Measurements from ENCODE around the gene ARL16. TPM values are rescaled to one million over a fixed set of nuclear protein-coding genes. Genes with fewer than 3 reads are reported as not detected.

ARL16 gene
- polyA plus RNA-seq, 1 donor (not counting 4 experiments of a cell fraction or from before 2014, with no cell fraction given), result 48.7 TPM

DNA sequence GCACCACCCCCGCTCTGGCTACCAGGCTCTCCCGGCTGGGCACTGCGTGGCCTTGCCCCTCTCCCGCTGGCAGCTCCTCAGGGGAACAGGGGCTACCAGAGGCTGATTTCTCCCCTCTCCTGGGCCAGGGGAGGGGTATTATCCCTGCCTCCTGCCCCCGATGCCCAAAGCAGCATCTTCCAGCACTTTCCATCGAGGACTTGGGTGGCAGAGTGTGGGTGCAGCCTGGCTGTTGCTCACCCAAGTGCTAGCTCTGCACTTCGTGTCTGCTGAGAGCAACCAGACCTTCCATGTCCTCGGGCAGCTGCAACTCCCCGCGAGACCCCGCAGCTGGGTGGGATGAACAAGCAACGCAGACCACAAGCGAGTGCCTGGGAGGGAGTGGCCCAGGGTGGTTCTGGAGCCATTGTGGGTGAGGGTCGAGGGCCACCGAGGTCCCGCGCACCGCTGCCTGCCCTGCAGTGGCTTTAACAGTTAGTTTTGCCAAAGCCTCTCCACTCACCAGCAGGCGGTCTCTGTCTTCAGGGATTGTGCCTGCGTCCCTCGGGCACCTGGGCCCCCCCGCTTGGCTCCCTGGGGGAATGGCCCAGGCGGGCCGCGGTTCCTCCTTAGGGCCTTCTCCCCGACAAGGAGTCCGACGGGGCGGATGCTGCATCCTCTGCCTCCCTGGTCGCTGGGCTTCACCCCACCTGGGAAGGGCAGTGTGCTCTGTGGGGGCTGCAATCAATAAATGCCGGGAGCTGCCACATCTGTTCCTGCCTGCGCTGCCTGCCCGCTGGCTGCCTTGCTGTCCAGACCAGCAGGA lies 36.9 kb upstream of the ARL16 start:
- H3K9me1 ChIP-seq (ENCODE audit: control insufficient read depth, extremely low read depth, insufficient read depth, low read length), result no peaks in the 10 kb centered on the region

DNA sequence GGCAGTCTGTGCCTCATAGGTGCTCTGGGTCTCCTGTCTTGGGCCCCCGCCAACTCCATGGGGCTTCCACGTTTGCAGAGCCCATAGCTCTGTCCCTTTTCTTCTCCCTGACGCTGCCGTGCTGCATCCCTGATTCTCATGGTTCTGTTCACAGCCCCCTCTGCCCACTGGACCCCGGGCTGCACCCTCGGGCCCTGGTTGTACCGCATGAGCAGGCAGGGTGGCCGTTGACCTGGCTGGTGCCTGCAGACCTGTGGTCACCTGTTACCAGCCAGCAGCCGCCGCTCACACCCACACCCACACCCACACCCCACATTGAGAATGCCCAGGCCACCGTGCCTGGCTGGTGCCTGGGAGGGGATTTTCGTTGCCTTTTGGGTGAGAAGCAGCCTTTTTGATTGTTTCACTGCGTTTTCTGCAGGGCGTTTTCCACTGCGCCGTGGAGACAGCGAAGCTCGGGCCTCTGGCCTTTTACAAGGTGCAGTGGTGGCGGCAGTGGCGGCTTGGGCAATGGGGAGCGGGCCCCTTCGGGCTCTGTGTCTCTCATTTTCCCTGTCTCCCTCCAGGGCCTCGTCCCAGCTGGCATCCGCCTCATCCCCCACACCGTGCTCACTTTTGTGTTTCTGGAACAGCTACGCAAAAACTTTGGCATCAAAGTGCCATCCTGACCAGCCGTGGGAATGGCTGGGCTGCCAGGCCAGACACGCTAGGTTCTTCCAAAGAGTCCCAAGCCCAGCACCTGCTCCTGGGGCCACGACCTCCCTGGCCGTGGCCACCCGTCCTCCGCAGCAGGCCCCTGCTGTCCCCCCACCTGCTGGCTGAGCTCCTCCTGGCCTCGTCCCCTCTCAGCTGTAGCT lies 36.0 kb upstream of the ARL16 start:
- Histone ChIP-seq H3K9ac (ENCODE audit: control insufficient read depth, extremely low read depth, insufficient read depth, low read length) (no peak overlapping the region), H4K20me1 (ENCODE audit: control insufficient read depth, extremely low read depth, insufficient read depth, low read length) (no peaks in the 10 kb centered on the region), H3K36me3 (ENCODE audit: control insufficient read depth in 2 of 2, extremely low read depth in 1 of 2, insufficient read depth in 2 of 2, low read length in 2 of 2) (peaks cover 0 to 11% of the 10 kb centered on the region in 2 experiments), H3K9me1 (ENCODE audit: control insufficient read depth, extremely low read depth, insufficient read depth, low read length) (no peaks in the 10 kb centered on the region), H3K27ac (ENCODE audit: control insufficient read depth, insufficient read depth, low read length) (no peak overlapping the region), H3K4me1 (ENCODE audit: control insufficient read depth, extremely low read depth, insufficient read depth, low read length) (peaks cover 27% of the 10 kb centered on the region), H3K9me3 (ENCODE audit: control insufficient read depth, low read depth, low read length) (no peaks in the 10 kb centered on the region), H3K4me3 (ENCODE audit: control insufficient read depth in 2 of 3, extremely low read depth in 1 of 3, insufficient read depth in 2 of 3, low read depth in 1 of 3, low read length in 3 of 3) (no peak overlapping the region), H3K4me2 (ENCODE audit: control insufficient read depth, extremely low read depth, insufficient read depth, low read depth, low read length) (no peak overlapping the region), H3K79me2 (ENCODE audit: control insufficient read depth, insufficient read depth, low read length) (peaks cover 2% of the 10 kb centered on the region), H3K27me3 (ENCODE audit: control insufficient read depth, extremely low read depth, insufficient read depth, low read length) (no peaks in the 10 kb centered on the region), H2AFZ (ENCODE audit: control insufficient read depth, low read length) (no peak overlapping the region)
- FAIRE-seq (no peak), DNase-seq (ENCODE audit: low read depth, low spot score) (no peak)
- no peak for TF ChIP-seq EZH2 (IDR thresholded peaks at IDR 0.05; ENCODE audit: low read length)
- TF ChIP-seq, protein P1, sequence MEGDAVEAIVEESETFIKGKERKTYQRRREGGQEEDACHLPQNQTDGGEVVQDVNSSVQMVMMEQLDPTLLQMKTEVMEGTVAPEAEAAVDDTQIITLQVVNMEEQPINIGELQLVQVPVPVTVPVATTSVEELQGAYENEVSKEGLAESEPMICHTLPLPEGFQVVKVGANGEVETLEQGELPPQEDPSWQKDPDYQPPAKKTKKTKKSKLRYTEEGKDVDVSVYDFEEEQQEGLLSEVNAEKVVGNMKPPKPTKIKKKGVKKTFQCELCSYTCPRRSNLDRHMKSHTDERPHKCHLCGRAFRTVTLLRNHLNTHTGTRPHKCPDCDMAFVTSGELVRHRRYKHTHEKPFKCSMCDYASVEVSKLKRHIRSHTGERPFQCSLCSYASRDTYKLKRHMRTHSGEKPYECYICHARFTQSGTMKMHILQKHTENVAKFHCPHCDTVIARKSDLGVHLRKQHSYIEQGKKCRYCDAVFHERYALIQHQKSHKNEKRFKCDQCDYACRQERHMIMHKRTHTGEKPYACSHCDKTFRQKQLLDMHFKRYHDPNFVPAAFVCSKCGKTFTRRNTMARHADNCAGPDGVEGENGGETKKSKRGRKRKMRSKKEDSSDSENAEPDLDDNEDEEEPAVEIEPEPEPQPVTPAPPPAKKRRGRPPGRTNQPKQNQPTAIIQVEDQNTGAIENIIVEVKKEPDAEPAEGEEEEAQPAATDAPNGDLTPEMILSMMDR (optimal IDR thresholded peaks at IDR 0.05 in 1 of 3, IDR thresholded peaks at IDR 0.05 in 1 of 3, conservative IDR thresholded peaks at IDR 0.05 in 1 of 3; ENCODE audit: extremely low read depth in 1 of 3, insufficient read depth in 2 of 3, low read length in 3 of 3), result no peak
- dilution Hi-C loops (cut with MboI; ENCODE audit: extremely low pct_ligation_motif_present, low sequenced_read_pairs), result no loop called here

More for the DNA sequence above, 36.9 kb upstream of the ARL16 start:
- dilution Hi-C loops (cut with MboI; ENCODE audit: extremely low pct_ligation_motif_present, low sequenced_read_pairs), result no loop called here
- FAIRE-seq (no peak), DNase-seq (ENCODE audit: low read depth, low spot score) (no peak)
- no peak overlapping the region for H3K4me2 ChIP-seq (ENCODE audit: control insufficient read depth, extremely low read depth, insufficient read depth, low read depth, low read length)
- H3K27me3 ChIP-seq (ENCODE audit: control insufficient read depth, extremely low read depth, insufficient read depth, low read length), result no peaks in the 10 kb centered on the region
- peaks cover 0 to 11% of the 10 kb centered on the region in 2 experiments for H3K36me3 ChIP-seq (ENCODE audit: control insufficient read depth in 2 of 2, extremely low read depth in 1 of 2, insufficient read depth in 2 of 2, low read length in 2 of 2)
- no peak overlapping the region for H2AFZ ChIP-seq (ENCODE audit: control insufficient read depth, low read length)
- peaks cover 27% of the 10 kb centered on the region for H3K4me1 ChIP-seq (ENCODE audit: control insufficient read depth, extremely low read depth, insufficient read depth, low read length)
- no peak overlapping the region for H3K4me3 ChIP-seq (ENCODE audit: control insufficient read depth in 2 of 3, extremely low read depth in 1 of 3, insufficient read depth in 2 of 3, low read depth in 1 of 3, low read length in 3 of 3)
- no peaks in the 10 kb centered on the region for H3K9me3 ChIP-seq (ENCODE audit: control insufficient read depth, low read depth, low read length)
- no peaks in the 10 kb centered on the region for H3K79me2 ChIP-seq (ENCODE audit: control insufficient read depth, insufficient read depth, low read length)
- no peak overlapping the region for H3K27ac ChIP-seq (ENCODE audit: control insufficient read depth, insufficient read depth, low read length)
- no peak overlapping the region for H3K9ac ChIP-seq (ENCODE audit: control insufficient read depth, extremely low read depth, insufficient read depth, low read length)
- TF ChIP-seq, protein P1 (optimal IDR thresholded peaks at IDR 0.05 in 1 of 3, IDR thresholded peaks at IDR 0.05 in 1 of 3, conservative IDR thresholded peaks at IDR 0.05 in 1 of 3; ENCODE audit: extremely low read depth in 1 of 3, insufficient read depth in 2 of 3, low read length in 3 of 3), result no peak
- TF ChIP-seq EZH2 (IDR thresholded peaks at IDR 0.05; ENCODE audit: low read length), result no peak
- H4K20me1 ChIP-seq (ENCODE audit: control insufficient read depth, extremely low read depth, insufficient read depth, low read length), result no peaks in the 10 kb centered on the region

Measured in keratinocyte (primary cell).